CD4-positive, alpha-beta T cell treated with Interleukin-1 beta for 1 hour (primary cell): ENCODE data around the gene MAP2K3.
"Not testable (repeated sequence)": the region's sequence is repeated elsewhere in the genome, so short reads cannot be mapped to it uniquely, and the experiment has no call there.

Source experiments
- DNase-seq, 2 donors: peaks; one replicate each; pipeline ENCODE4 v3.0.0-alpha.2; 2020 to 2022

The MAP2K3 gene

DNA sequence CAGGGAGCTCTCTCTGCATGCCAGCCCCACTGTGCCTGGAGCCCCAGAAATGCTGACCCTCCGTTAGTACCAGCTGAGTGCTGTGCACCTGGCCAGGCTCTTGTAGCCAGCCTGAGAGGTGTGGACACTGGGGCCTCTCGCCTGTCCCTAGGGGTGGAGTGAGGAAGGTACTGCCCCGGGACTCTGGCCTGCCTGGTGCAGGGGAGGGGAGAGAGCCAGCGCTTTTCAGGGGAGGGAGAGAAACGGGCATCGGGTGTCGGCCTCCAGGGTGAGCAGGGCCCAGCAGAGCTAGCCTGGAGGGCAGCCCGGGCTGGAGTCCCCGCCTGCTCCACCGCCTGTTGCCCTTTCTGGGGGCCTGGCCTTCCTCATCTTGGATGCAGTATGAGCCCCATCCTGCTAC lies 13.1 kb downstream of the MAP2K3 start:
- DNase-seq, result no peak

- DNase-seq, result no peak
Measured at GRCh38 chr17:21298056-21298982, 13.8 kb downstream of the MAP2K3 start.

DNA sequence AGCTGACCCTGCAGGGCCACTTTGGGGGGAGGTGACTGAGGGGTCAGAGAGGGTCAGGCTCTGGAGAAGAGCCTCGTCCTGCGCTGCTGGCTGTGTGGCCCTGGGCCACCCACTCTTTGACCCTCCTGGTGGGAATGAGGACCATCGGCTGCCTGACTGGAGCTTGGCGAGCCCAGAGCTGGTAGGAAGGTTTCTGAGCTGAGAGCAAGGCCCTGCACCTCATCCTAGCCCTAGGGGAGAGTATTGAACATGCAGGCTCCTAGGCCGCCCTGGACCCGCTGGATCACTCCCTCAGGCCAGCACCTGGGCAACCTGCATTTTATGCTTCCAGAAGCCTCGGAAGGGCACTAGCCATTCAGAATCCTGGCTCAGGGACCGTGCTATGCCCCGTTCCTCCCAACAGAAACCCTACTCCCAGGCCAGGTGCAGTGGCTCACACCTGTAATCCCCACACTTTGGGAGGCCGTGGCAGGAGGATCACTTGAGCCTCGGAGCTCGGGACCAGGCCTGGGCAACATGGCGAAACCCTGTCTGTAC lies 14.5 kb downstream of the MAP2K3 start:
- no peak for DNase-seq

GRCh38 chr17:21299981-21300600 lies 15.6 kb downstream of the MAP2K3 start:
- DNase-seq, result no peak

- DNase-seq, result no peak
Measured at GRCh38 chr17:21300601-21301571, 16.4 kb downstream of the MAP2K3 start.

DNA sequence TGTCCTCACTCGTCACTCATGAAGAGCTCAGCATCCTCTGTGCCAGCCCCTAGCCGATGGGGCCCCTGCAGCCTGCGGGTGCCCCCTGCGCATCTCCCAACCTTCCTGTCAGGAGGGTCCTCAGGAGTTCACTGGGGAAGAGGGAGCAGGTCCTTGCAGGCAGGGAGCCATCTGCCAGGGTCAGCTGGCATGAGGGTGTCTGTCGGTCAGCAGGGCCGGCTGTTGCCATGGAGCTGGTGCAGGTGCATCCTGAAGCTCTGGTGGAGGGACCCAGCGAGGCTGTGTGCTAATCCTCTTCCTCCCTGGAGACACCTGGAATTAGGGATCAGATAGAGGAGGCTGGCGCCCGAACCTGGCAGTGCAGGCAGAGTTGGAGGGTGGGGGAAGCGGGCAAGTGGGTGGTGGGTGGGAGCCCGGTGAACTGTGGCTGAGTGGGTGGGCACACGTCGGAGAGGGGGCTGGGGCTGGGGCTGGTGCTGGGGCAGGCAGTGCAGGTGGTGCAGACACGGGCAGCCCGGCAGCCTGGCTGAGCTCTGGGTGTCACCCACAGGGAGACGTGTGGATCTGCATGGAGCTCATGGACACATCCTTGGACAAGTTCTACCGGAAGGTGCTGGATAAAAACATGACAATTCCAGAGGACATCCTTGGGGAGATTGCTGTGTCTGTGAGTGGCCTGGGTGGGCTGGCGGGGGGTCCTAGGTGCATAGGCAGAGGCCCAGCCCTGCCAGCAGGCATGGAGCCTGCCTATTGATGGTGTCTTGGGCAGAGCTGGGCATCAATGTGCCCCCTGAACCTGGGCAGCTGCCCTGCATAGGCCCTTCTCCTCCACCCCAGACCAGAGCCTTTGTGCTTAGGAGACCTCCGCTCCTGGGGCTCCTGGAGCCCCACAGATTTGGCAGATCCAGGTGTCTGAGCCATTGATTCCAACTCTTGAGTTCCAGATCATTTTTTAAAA lies 17.4 kb downstream of the MAP2K3 start:
- DNase-seq, result no peak

GRCh38 chr17:21302711-21303425 lies 18.4 kb downstream of the MAP2K3 start:
- no peak for DNase-seq

GRCh38 chr17:21303441-21304065 lies 19.0 kb downstream of the MAP2K3 start:
- DNase-seq, result no peak

GRCh38 chr17:21304091-21304490 lies 19.6 kb downstream of the MAP2K3 start:
- no peak for DNase-seq

- DNase-seq, result not testable (repeated sequence)
Measured at GRCh38 chr17:21304551-21305151, 20.1 kb downstream of the MAP2K3 start.

GRCh38 chr17:21305431-21306180 lies 21.1 kb downstream of the MAP2K3 start:
- DNase-seq, result not testable (repeated sequence)

DNA sequence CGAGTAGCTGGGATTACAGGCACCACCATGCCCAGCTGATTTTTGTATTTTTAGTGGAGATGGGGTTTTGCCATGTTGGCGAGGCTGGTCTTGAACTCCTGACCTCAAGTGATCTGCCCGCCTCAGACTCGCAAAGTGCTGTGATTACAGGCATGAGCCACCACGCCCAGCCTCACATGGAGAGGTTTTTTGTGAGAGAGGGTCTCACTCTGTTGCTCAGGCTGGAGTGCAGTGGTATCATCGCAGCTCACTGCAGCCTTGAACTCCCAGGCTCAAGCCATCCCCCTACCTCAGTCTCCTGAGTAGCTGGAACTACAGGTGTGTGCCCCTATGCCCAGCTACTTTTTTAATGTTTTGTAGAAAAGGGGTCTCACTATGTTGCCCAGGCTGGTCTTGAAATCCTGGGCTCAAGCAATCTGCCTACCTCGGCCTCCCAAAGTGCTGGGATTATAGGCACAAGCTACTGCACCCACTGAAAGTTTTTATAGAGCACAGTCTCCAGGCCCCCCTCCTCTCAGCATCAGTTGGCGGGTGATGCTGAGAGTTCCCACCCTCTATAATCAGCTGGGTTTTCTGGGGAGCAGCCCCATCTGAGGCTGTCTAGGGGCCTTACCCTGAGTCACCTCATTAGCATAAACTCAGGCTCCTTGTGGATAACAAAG lies 22.2 kb downstream of the MAP2K3 start:
- DNase-seq, result not testable (repeated sequence)

DNA sequence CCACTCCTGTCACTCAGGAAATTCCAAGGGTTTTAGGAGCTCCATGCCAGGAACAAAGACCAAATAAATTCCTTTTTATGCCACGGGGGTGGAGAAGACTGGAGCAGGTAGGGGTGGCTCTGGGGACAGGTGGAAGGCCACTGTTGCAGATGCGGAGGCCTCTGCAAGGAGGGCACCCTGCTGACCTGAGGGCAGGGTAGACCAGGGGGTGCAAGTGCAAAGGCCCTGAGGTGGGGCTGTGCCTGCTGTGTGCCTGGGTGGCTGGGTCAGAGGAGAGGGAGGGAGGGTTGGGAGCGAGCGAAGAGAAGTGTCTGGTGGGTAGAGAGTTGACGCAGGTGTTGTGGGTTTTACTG lies 22.7 kb downstream of the MAP2K3 start:
- not testable (repeated sequence) for DNase-seq

DNA sequence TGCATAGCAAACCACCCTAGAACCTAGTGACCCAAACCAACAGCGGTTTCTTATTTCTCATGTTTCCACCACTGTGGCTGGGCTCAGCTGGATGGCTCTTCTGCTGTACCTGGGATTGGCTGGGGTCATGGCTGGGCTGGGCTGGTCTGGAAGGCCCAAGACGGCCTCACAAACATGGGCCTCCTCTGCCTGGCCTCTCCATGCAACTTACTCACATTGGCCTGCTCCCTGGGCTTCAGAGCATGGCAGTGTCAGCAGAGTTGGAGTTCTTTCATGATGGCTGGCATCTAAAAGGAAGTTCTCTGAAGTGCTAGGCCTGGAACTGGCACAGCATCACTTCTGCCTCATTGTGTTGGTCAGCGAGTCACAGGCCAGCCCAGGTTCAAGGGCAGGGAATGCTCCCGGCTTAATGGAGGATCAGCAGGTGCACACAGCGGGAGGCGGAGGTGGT lies 24.4 kb downstream of the MAP2K3 start:
- DNase-seq, result not testable (repeated sequence)

DNA sequence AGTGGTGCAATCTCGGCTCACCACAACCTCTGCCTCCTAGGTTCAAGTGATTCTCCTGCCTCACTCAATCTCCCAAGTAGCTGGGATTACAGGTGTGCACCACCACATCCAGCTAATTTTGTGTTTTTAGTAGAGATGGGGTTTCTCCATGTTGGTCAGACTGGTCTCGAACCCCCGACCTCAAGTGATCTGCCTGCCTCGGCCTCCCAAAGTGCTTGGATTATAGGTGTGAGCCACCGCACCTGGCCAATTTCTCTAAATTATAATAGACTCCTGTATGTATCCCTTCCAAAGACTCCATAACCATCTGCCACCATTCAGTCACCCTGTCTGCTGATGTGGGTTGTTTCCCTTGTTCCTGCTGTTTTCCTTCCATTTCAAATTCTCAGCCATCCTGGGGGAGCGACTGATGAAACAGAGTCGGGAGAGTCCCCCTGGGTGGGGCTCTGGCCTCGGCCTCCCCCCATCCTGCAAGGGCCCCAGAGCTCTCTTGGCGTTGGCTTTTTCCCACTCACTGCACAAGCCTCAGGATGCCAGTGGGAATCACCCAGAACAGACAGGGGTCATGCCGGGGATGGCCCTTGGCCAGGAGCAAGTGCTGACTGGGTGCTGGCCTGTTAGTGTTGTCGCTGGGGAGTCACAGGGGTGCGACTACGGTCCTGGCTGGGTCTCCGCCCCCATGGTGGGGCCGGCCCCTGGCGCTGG lies 25.7 kb downstream of the MAP2K3 start:
- not testable (repeated sequence) for DNase-seq

DNA sequence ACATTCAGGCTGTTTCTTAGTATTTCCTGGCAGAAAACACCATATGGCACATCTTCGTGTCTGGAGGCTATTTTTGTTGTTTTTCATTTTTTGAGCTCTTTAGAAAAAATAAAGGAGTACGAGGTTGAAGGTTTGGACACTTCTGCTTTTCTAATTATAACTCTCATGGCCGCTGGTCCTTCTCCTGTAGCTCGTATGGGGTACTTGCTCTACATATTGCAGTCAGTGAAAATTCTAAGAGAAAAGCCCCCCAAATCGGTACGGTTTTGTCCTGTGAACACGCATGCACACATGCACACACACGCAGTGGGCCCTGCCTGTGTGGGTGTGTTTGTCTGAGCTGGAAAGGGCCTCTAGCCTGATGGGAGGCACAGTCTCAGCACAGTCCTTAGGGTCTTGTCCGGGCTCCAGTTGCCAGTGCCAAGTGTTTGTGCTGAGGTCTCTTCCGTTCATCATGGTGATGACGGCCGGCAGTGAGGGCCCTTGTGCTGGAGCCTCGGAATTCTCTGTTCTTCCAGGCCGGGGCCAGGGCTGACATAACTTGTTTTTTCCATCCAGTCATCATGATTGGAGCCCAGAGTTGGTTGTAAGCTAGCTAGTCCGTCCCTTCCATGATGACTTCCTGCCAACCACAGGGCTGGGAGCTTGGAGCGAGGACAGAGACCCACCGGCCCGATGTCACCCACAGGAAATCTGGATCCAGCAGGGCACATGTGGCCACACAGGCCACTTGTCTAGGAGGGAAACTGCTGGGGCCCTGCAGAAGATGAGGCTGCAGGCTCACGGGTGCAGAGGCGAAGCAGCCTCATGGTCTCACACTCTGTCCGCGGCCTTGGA lies 26.5 kb downstream of the MAP2K3 start:
- not testable (repeated sequence) for DNase-seq

- no peak for DNase-seq
Measured at GRCh38 chr17:21313320-21313719, 28.8 kb downstream of the MAP2K3 start.
